ENCODE measurements around the gene UCN3. TPM values are rescaled to one million over a fixed set of nuclear protein-coding genes. Genes with fewer than 3 reads are reported as not detected.

UCN3 gene
- total RNA-seq, 1 donor from 2014 or later = not detected

DNA sequence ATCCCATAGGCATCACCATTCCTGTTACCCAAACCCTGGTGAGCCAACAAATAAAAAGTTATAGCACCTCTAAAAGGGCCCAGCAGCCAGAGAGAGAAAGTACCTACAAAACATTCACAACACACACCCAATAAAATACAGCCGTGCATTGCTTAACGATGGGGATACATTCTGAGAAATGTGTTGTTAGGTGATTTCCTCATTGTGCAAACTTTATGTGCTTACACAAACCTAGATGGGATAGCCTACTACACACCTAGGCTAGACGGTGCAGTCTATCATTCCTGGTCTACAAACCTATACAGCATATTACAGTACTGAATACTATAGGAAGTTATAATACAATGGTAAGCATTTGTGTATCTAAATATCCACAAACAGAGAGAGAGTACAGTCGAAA, 44.9 kb upstream of the UCN3 start:
- H3K27me3 ChIP-seq = no peaks in the 10 kb centered on the region
- no peak overlapping the region for H2AFZ ChIP-seq (replicated peaks)
- H3K9me3 Mint-ChIP-seq = peaks cover 5% of the 10 kb centered on the region
- no peaks in the 10 kb centered on the region for H3K9me3 ChIP-seq (ENCODE audit: low read depth)
- no peaks in the 10 kb centered on the region for H3K79me2 ChIP-seq (ENCODE audit: low read depth)
- H3K4me3 ChIP-seq = no peak overlapping the region
- peaks cover 11% of the 10 kb centered on the region for H3K4me1 Mint-ChIP-seq
- H4K20me1 ChIP-seq (ENCODE audit: low read depth) = no peaks in the 10 kb centered on the region
- no peak for DNase-seq (ENCODE audit: low spot score)
- H3F3A ChIP-seq (ENCODE audit: low read depth) = no peaks in the 10 kb centered on the region
- no peak overlapping the region for H3K27ac Mint-ChIP-seq
- TF ChIP-seq EZH2phosphoT487 (IDR thresholded peaks at IDR 0.05) (no peak), EZH2 (IDR thresholded peaks at IDR 0.05) (no peak)
- TF ChIP-seq, protein P1, sequence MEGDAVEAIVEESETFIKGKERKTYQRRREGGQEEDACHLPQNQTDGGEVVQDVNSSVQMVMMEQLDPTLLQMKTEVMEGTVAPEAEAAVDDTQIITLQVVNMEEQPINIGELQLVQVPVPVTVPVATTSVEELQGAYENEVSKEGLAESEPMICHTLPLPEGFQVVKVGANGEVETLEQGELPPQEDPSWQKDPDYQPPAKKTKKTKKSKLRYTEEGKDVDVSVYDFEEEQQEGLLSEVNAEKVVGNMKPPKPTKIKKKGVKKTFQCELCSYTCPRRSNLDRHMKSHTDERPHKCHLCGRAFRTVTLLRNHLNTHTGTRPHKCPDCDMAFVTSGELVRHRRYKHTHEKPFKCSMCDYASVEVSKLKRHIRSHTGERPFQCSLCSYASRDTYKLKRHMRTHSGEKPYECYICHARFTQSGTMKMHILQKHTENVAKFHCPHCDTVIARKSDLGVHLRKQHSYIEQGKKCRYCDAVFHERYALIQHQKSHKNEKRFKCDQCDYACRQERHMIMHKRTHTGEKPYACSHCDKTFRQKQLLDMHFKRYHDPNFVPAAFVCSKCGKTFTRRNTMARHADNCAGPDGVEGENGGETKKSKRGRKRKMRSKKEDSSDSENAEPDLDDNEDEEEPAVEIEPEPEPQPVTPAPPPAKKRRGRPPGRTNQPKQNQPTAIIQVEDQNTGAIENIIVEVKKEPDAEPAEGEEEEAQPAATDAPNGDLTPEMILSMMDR (IDR thresholded peaks at IDR 0.05) = no peak
- H3K9ac ChIP-seq = no peak overlapping the region
- H3K4me2 ChIP-seq = no peak overlapping the region
- no peak overlapping the region for H3K4me3 Mint-ChIP-seq
- no peaks in the 10 kb centered on the region for H3K4me1 ChIP-seq
- H3K36me3 ChIP-seq = no peaks in the 10 kb centered on the region
- peaks cover 6% of the 10 kb centered on the region for H3K27me3 Mint-ChIP-seq (ENCODE audit: insufficient read depth, low read depth)
- no peak overlapping the region for H3K27ac ChIP-seq
- H3K36me3 Mint-ChIP-seq = no peaks in the 10 kb centered on the region

DNA sequence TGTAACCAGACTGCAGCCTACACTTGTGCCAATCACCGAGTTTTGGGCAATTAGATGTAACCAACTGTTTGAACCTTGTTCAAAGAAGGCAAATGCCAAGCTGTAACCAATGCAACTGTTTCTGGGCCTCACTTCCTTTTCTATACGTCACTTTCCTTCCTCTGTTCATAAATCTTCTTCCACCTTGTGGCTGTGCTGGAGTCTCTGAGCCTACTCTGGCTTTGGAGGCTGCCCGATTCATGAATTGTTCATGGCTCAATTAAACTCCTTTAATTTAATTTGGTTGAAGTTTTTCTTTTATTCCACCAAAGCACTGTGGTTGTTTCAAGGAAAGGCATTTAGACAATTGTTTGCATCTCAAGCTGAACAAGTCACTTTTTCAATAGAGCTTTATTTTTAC, 43.5 kb upstream of the UCN3 start:
- Mint-ChIP-seq H3K27me3 (ENCODE audit: insufficient read depth, low read depth) (peaks cover 2% of the 10 kb centered on the region), H3K27ac (no peak overlapping the region), H3K4me3 (no peak overlapping the region), H3K4me1 (peaks cover 11% of the 10 kb centered on the region), H3K36me3 (no peaks in the 10 kb centered on the region), H3K9me3 (peaks cover 5% of the 10 kb centered on the region)
- Histone ChIP-seq H3K9me3 (ENCODE audit: low read depth) (no peaks in the 10 kb centered on the region), H4K20me1 (ENCODE audit: low read depth) (no peaks in the 10 kb centered on the region), H3K9ac (no peak overlapping the region), H3K27ac (no peak overlapping the region), H2AFZ (replicated peaks) (no peak overlapping the region), H3F3A (ENCODE audit: low read depth) (no peaks in the 10 kb centered on the region), H3K4me1 (no peaks in the 10 kb centered on the region), H3K79me2 (ENCODE audit: low read depth) (no peaks in the 10 kb centered on the region), H3K36me3 (no peaks in the 10 kb centered on the region), H3K4me3 (no peak overlapping the region), H3K4me2 (no peak overlapping the region), H3K27me3 (no peaks in the 10 kb centered on the region)
- no peak for DNase-seq (ENCODE audit: low spot score)
- TF ChIP-seq EZH2 (IDR thresholded peaks at IDR 0.05) (no peak), EZH2phosphoT487 (IDR thresholded peaks at IDR 0.05) (no peak)
- TF ChIP-seq, protein P1 (IDR thresholded peaks at IDR 0.05) = no peak

DNA sequence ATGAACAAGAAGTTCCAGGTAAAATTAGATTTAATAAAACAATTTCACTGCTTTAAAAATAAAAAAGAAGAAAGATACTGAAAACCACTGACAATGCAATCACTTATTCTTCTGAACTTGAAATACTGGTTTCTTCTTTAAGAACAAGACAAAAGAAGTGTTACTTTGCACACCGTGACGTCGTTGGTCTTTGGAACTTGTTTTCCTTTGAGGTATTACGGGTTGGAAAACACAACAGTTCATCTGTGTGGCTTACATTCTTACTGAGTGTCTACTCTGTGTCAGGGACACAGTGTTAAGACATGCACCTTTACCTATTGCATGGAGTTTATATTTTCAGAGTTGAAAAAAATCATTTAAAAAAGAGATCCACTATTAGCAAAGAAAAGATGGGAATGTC, 41.3 kb upstream of the UCN3 start:
- no peak for DNase-seq (ENCODE audit: low spot score)
- Histone ChIP-seq H3K9me3 (ENCODE audit: low read depth) (no peaks in the 10 kb centered on the region), H3K4me2 (no peak overlapping the region), H4K20me1 (ENCODE audit: low read depth) (no peaks in the 10 kb centered on the region), H3K4me1 (no peaks in the 10 kb centered on the region), H3K4me3 (no peak overlapping the region), H3K79me2 (ENCODE audit: low read depth) (no peaks in the 10 kb centered on the region), H3K36me3 (no peaks in the 10 kb centered on the region), H3F3A (ENCODE audit: low read depth) (no peaks in the 10 kb centered on the region), H3K9ac (no peak overlapping the region), H2AFZ (replicated peaks) (no peak overlapping the region), H3K27me3 (no peaks in the 10 kb centered on the region), H3K27ac (no peak overlapping the region)
- Mint-ChIP-seq H3K27ac (no peak overlapping the region), H3K36me3 (no peaks in the 10 kb centered on the region), H3K4me1 (peaks cover 7% of the 10 kb centered on the region), H3K9me3 (peaks cover 10% of the 10 kb centered on the region), H3K4me3 (no peak overlapping the region), H3K27me3 (ENCODE audit: insufficient read depth, low read depth) (peaks cover 2% of the 10 kb centered on the region)
- TF ChIP-seq, protein P1 (IDR thresholded peaks at IDR 0.05) = no peak
- TF ChIP-seq EZH2phosphoT487 (IDR thresholded peaks at IDR 0.05) (no peak), EZH2 (IDR thresholded peaks at IDR 0.05) (no peak)
